GM20000 (cell line): ENCODE results near the gene CBX4.

Source experiments
- DNase-seq: peaks from one replicate; pipeline ENCODE4 v3.0.0; 2012; ENCODE audit warnings: low spot score
- CTCF ChIP-seq: IDR thresholded peaks from 2 replicates; pipeline ENCODE4 v1.5.1; 2012; ENCODE audit warnings: mild to moderate bottlenecking, control low read depth; ENCODE audit errors: extremely low read depth, missing control alignments

The CBX4 gene

GRCh38 chr17:79850571-79851460 lies 11.6 kb upstream of the CBX4 start:
- TF ChIP-seq CTCF = no peak
- DNase-seq = no peak

DNA sequence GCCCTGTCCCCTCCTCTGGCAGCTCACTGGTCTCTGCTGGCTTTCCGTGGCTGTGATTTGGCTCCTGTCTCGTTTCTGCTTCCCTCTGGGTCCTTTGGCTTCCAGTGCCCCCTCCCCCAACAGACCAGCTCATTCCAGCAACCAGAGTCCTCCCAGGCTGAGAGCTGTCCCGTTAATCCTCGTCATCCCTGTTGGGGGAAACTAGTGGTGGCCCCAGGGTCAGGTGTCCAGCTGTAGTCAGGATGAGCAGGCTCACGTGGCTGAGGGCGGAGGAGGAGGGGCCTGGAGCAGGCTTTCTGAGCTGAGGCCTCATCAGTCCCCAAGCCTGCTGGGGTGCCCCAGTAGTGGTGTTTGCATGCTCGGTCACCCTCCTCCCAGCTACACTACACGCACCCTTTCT lies 10.7 kb upstream of the CBX4 start:
- TF ChIP-seq CTCF = no peak
- no peak for DNase-seq

DNA sequence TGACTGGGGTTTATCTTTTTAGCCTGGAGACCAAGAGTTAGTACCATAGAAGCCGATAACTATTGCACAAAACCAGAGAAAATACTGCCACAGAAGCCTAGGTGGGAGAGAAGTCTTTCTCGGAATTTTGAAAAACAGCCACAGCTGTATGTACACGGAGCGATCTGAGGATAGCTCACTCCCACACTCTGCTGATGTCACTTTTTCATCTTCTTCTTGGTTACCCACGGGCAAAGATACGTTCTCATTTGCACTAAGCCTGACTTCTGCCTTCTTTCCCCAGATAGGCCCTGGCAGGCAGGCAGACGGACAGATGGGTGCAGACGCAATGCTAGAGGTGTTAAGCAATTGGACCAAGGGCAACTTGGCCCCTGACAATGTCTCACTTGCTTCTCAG lies 9.1 kb upstream of the CBX4 start:
- DNase-seq = no peak
- TF ChIP-seq CTCF = no peak

- no peak for DNase-seq
- TF ChIP-seq CTCF = no peak
These were observed 8.6 kb upstream of the CBX4 start for GRCh38 chr17:79847698-79848369.

DNA sequence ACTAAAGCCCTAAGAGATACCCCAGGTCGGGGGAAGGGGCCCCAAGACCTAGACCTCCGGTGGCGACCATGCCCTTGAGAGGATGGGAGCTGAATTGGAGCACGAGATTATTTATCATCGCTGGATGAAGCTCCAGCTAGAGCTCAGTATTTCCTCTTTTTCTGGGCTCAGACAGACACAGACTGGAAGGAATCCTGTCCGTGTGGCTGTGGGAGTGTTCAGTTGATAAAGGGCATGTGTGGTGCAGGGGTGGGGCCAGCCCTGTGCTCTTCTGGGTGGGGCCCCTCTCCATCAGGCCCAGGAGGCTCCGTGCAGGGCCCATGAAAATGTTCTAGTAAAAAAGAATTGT lies 6.3 kb upstream of the CBX4 start:
- TF ChIP-seq CTCF = no peak
- no peak for DNase-seq

GRCh38 chr17:79844869-79845600 lies 5.8 kb upstream of the CBX4 start:
- TF ChIP-seq CTCF = peak; percentile 94
- DNase-seq = peak; percentile 88
